Trophoblast cell (in vitro differentiated cells and primary cell): ENCODE data around the gene LPP.
A peak's percentile ranks its signal among the peaks of the same experiment; 100 is the strongest.

Experiments used
- DNase-seq, 2 donors: peaks; one replicate each; pipeline ENCODE4 v3.0.0-alpha.2; 2016
- H2AFZ ChIP-seq: 2 replicates; pipeline ENCODE4 v1.6.1; 2013; ENCODE audit warnings: low read length, moderate library complexity, mild to moderate bottlenecking; ENCODE audit not compliant: insufficient read depth, poor library complexity
- H2AK5ac ChIP-seq: 2 replicates; pipeline ENCODE4 v1.6.1; 2013; ENCODE audit warnings: mild to moderate bottlenecking, low read length
- H2BK120ac ChIP-seq: 2 replicates; pipeline ENCODE4 v1.6.1; 2013; ENCODE audit warnings: low read length, mild to moderate bottlenecking, moderate library complexity; ENCODE audit not compliant: insufficient read depth, poor library complexity
- H2BK12ac ChIP-seq: 2 replicates; pipeline ENCODE4 v1.6.1; 2013; ENCODE audit warnings: mild to moderate bottlenecking, low read length, moderate library complexity
- H2BK5ac ChIP-seq: 2 replicates; pipeline ENCODE4 v1.6.1; 2013; ENCODE audit warnings: low read length, low read depth, moderate library complexity, mild to moderate bottlenecking; ENCODE audit not compliant: poor library complexity
- H3K14ac ChIP-seq: 2 replicates; pipeline ENCODE4 v1.6.1; 2013; ENCODE audit warnings: mild to moderate bottlenecking, low read length
- H3K18ac ChIP-seq: 2 replicates; pipeline ENCODE4 v1.6.1; 2013; ENCODE audit warnings: mild to moderate bottlenecking, low read length
- H3K23ac ChIP-seq: 2 replicates; pipeline ENCODE4 v1.6.1; 2013; ENCODE audit warnings: low read length
- H3K27ac ChIP-seq: 2 replicates; pipeline ENCODE4 v1.5.1; 2013; ENCODE audit warnings: low read depth, mild to moderate bottlenecking, inconsistent platforms, low read length, moderate library complexity
- H3K27me3 ChIP-seq: 2 replicates; pipeline ENCODE4 v1.6.1; 2013; ENCODE audit warnings: inconsistent platforms, mild to moderate bottlenecking, low read length, moderate library complexity; ENCODE audit not compliant: insufficient read depth
- H3K36me3 ChIP-seq, 2 experiments: 1 replicate in 1 of 2; 2 replicates in 1 of 2; pipeline ENCODE4 v1.6.1; 2013; ENCODE audit warnings: low read length in 2 of 2, mild to moderate bottlenecking in 2 of 2, moderate library complexity in 1 of 2; ENCODE audit not compliant: insufficient read depth in 2 of 2, control insufficient read depth in 1 of 2
- H3K4ac ChIP-seq: 2 replicates; pipeline ENCODE4 v1.6.1; 2013; ENCODE audit warnings: low read depth, mild to moderate bottlenecking, low read length, moderate library complexity
- H3K4me1 ChIP-seq, 2 experiments: 1 replicate in 1 of 2; 2 replicates in 1 of 2; pipeline ENCODE4 v1.6.1; 2013; ENCODE audit warnings: low read length in 2 of 2, mild to moderate bottlenecking in 2 of 2, moderate library complexity in 1 of 2; ENCODE audit not compliant: insufficient read depth in 2 of 2, control insufficient read depth in 1 of 2
- H3K4me2 ChIP-seq: 2 replicates; pipeline ENCODE4 v1.6.1; 2013; ENCODE audit warnings: inconsistent platforms, mild to moderate bottlenecking, low read length, moderate library complexity
- H3K4me3 ChIP-seq: 2 replicates; pipeline ENCODE4 v1.5.1; 2013; ENCODE audit warnings: mild to moderate bottlenecking, low read depth, low read length, inconsistent platforms
- H3K79me1 ChIP-seq: one replicate; pipeline ENCODE4 v1.6.1; 2013; ENCODE audit warnings: low read length
- H3K79me2 ChIP-seq: 2 replicates; pipeline ENCODE4 v1.6.1; 2013; ENCODE audit warnings: low read length, mild to moderate bottlenecking; ENCODE audit not compliant: control insufficient read depth, insufficient read depth, poor library complexity
- H3K9ac ChIP-seq: 2 replicates; pipeline ENCODE4 v1.6.1; 2013; ENCODE audit warnings: mild to moderate bottlenecking, low read length
- H3K9me3 ChIP-seq: 2 replicates; pipeline ENCODE4 v1.6.1; 2013; ENCODE audit warnings: low read depth, mild to moderate bottlenecking, control low read depth, inconsistent platforms, low read length; ENCODE audit not compliant: insufficient read depth
- H4K12ac ChIP-seq: 2 replicates; pipeline ENCODE4 v1.6.1; 2013; ENCODE audit warnings: low read depth, mild to moderate bottlenecking, low read length, moderate library complexity
- H4K8ac ChIP-seq: 2 replicates; pipeline ENCODE4 v1.6.1; 2013; ENCODE audit warnings: low read depth, mild to moderate bottlenecking, low read length, moderate library complexity
- H4K91ac ChIP-seq: one replicate; pipeline ENCODE4 v1.6.1; 2013; ENCODE audit warnings: low read depth, mild to moderate bottlenecking, low read length, moderate library complexity
- WGBS: extraction: QIAGEN DNeasy Blood & Tissue Kit; methylation state at CpG from one replicate; pipeline ENCODE4 v1.1.7; 2013; ENCODE audit warnings: missing lambda C conversion rate; ENCODE audit not compliant: insufficient read length, insufficient coverage; ENCODE audit errors: extremely low coverage; 5-methylcytosine and 5-hydroxymethylcytosine counted together

The LPP gene

GRCh38 chr3:188158731-188159310 lies 4.9 kb downstream of the LPP start:
- Histone ChIP-seq H4K12ac (no peak overlapping the region), H3K27me3 (no peaks in the 10 kb centered on the region), H4K91ac (no peak overlapping the region), H3K36me3 (peaks cover 0 to 3% of the 10 kb centered on the region in 2 experiments), H3K4me1 (peaks cover 8 to 26% of the 10 kb centered on the region in 2 experiments), H4K8ac (no peak overlapping the region), H2AK5ac (no peak overlapping the region), H3K79me2 (peaks cover 24% of the 10 kb centered on the region), H3K4me3 (no peak overlapping the region), H3K23ac (no peak overlapping the region), H3K18ac (no peak overlapping the region), H2BK5ac (no peak overlapping the region), H3K4me2 (no peak overlapping the region), H3K9ac (no peak overlapping the region), H3K14ac (no peak overlapping the region), H2BK12ac (no peak overlapping the region), H3K79me1 (peaks cover 10% of the 10 kb centered on the region), H2BK120ac (no peak overlapping the region), H3K9me3 (no peaks in the 10 kb centered on the region), H2AFZ (no peak overlapping the region), H3K4ac (peak overlapping the region; percentile 78), H3K27ac (no peak overlapping the region)
- DNase-seq = no peak
- whole genome bisulfite sequencing = no CpG with 5 or more reads among the region's 9 CpGs

- Histone ChIP-seq H3K79me2 (peaks cover 12% of the 10 kb centered on the region), H3K18ac (no peak overlapping the region), H3K27ac (no peak overlapping the region)
Observed at GRCh38 chr3:188160751-188161150, 6.8 kb downstream of the LPP start.

DNA sequence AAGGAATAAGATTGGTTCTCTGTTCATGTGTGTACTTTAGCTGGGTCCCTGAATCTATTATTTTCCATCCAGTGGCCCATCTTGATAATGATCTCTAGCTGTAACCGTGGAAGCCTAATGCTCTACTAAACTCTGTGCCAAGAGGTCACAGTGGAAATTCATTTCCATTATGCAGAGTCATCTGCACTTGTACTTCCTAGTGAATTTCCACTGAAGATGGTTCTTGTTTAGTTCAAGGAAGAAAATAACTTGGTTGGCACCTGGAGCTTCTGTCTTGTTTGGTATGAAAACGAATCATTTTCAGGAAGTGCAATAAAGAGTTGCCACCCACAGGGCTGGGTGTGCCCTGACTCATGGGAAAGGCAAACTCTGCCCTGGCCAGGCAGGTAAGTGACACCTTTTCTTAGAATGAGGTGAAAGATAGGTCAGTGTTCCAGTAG lies 10.3 kb downstream of the LPP start:
- H2AK5ac ChIP-seq = no peak overlapping the region
- H3K27me3 ChIP-seq = no peaks in the 10 kb centered on the region
- H2BK5ac ChIP-seq = no peak overlapping the region
- no peak overlapping the region for H2AFZ ChIP-seq
- no peaks in the 10 kb centered on the region for H3K79me1 ChIP-seq
- H3K9ac ChIP-seq = no peak overlapping the region
- H3K36me3 ChIP-seq = no peaks in the 10 kb centered on the region
- no CpG with 5 or more reads among the region's 2 CpGs for WGBS
- peaks cover 0 to 5% of the 10 kb centered on the region in 2 experiments for H3K4me1 ChIP-seq
- no peak overlapping the region for H3K23ac ChIP-seq
- DNase-seq = peak in 1 of 2 donors; percentile 16
- H3K18ac ChIP-seq = no peak overlapping the region
- no peak overlapping the region for H4K12ac ChIP-seq
- H3K14ac ChIP-seq = no peak overlapping the region
- no peak overlapping the region for H3K27ac ChIP-seq
- no peak overlapping the region for H2BK12ac ChIP-seq
- H3K79me2 ChIP-seq = peaks cover 5% of the 10 kb centered on the region
- H3K4me2 ChIP-seq = no peak overlapping the region
- peak overlapping the region; percentile 29 for H3K4ac ChIP-seq
- no peaks in the 10 kb centered on the region for H3K9me3 ChIP-seq
- no peak overlapping the region for H4K91ac ChIP-seq
- no peak overlapping the region for H4K8ac ChIP-seq
- no peak overlapping the region for H3K4me3 ChIP-seq
- H2BK120ac ChIP-seq = no peak overlapping the region

More at GRCh38 chr3:188160751-188161150, 6.8 kb downstream of the LPP start:
- Histone ChIP-seq H4K8ac (no peak overlapping the region), H3K9ac (no peak overlapping the region), H3K4ac (peak overlapping the region; percentile 52), H2BK120ac (no peak overlapping the region), H3K23ac (no peak overlapping the region), H2AK5ac (no peak overlapping the region), H3K4me3 (no peak overlapping the region), H2BK12ac (no peak overlapping the region), H3K79me1 (no peaks in the 10 kb centered on the region), H2AFZ (no peak overlapping the region), H3K14ac (no peak overlapping the region), H3K36me3 (peaks cover 0 to 3% of the 10 kb centered on the region in 2 experiments), H3K4me2 (no peak overlapping the region), H3K4me1 (peaks cover 8 to 24% of the 10 kb centered on the region in 2 experiments), H4K91ac (no peak overlapping the region), H3K9me3 (no peaks in the 10 kb centered on the region), H3K27me3 (no peaks in the 10 kb centered on the region), H2BK5ac (no peak overlapping the region), H4K12ac (no peak overlapping the region)
- no peak for DNase-seq

DNA sequence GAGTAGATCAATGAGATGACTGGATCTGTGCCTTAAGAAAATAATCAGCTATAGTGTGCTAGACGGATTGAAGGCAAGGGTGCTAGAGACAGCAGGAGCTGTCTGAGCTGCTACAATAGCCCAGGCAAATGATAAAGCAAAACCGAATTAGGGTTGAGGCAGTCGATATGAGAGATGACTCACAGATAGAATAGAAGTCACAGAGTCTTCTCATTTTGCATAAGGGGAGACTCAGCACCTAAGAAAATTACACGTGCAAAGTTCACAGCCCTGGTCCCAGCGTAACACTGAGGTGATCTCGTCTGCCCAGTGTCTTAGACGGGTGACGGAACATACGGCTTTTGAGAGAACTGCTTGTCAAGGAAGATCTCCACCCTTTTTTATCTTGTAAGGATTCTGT lies 11.6 kb downstream of the LPP start:
- H2BK12ac ChIP-seq = no peak overlapping the region
- H2AFZ ChIP-seq = no peak overlapping the region
- H3K14ac ChIP-seq = no peak overlapping the region
- H3K4ac ChIP-seq = peak overlapping the region; percentile 70
- H2AK5ac ChIP-seq = no peak overlapping the region
- no peaks in the 10 kb centered on the region for H3K27me3 ChIP-seq
- H3K4me3 ChIP-seq = no peak overlapping the region
- WGBS = no CpG with 5 or more reads among the region's 9 CpGs
- no peak overlapping the region for H2BK5ac ChIP-seq
- no peak overlapping the region for H3K27ac ChIP-seq
- no peak overlapping the region for H3K4me2 ChIP-seq
- no peak overlapping the region for H3K9ac ChIP-seq
- H3K4me1 ChIP-seq = peaks cover 0 to 3% of the 10 kb centered on the region in 2 experiments
- H3K23ac ChIP-seq = peak overlapping the region; percentile 17
- no peak for DNase-seq
- H4K91ac ChIP-seq = no peak overlapping the region
- no peak overlapping the region for H2BK120ac ChIP-seq
- H4K8ac ChIP-seq = no peak overlapping the region
- H3K9me3 ChIP-seq = no peaks in the 10 kb centered on the region
- H3K79me2 ChIP-seq = peaks cover 9% of the 10 kb centered on the region
- no peak overlapping the region for H4K12ac ChIP-seq
- H3K79me1 ChIP-seq = no peaks in the 10 kb centered on the region
- H3K36me3 ChIP-seq = peaks cover 0 to 1% of the 10 kb centered on the region in 2 experiments
- no peak overlapping the region for H3K18ac ChIP-seq
